Measurements from ENCODE around the gene NKG7. TPM values are rescaled to one million over a fixed set of nuclear protein-coding genes. Genes with fewer than 3 reads are reported as not detected.

Gene NKG7
- total and polyA plus RNA-seq, 11 donors = 1.0 to 31.2 (median 2.4) TPM; not detected in 2

- H3K4me3 ChIP-seq = no peak overlapping the region
- intact Hi-C loops (cut with DNase I) = no loop called here
- H3K27ac ChIP-seq = no peak overlapping the region
- peaks cover 0 to 6% (median 0%) of the 10 kb centered on the region in 9 donors for H3K36me3 ChIP-seq
- no peaks in the 10 kb centered on the region for H3K27me3 ChIP-seq
- peaks cover 0 to 27% (median 7%) of the 10 kb centered on the region in 12 donors for H3K4me1 ChIP-seq
- no peak for ATAC-seq
- 96 to 99% (median 97%) methylated on average over 4 of the region's 4 CpGs for WGBS, 4 donors
- no peaks in the 10 kb centered on the region for H3K9me3 ChIP-seq
- DNase-seq = no peak
- TF ChIP-seq POLR2A (IDR thresholded peaks at IDR 0.05) = no peak
- TF ChIP-seq CTCF (IDR thresholded peaks at IDR 0.05) = no peak
Observed at GRCh38 chr19:51359294-51359693, 13.2 kb downstream of the NKG7 start.

GRCh38 chr19:51357952-51358351 lies 14.5 kb downstream of the NKG7 start:
- Histone ChIP-seq H3K27me3 (no peaks in the 10 kb centered on the region), H3K4me1 (peaks cover 0 to 18% (median 2%) of the 10 kb centered on the region in 12 donors), H3K36me3 (peaks cover 0 to 6% (median under 1%) of the 10 kb centered on the region in 9 donors), H3K4me3 (no peak overlapping the region), H3K9me3 (no peaks in the 10 kb centered on the region), H3K27ac (no peak overlapping the region)
- TF ChIP-seq POLR2A (IDR thresholded peaks at IDR 0.05) = no peak
- no peak for TF ChIP-seq CTCF (IDR thresholded peaks at IDR 0.05)
- WGBS, 4 donors = 79 to 87% (median 84%) methylated on average over 7 of the region's 7 CpGs
- no peak for ATAC-seq
- intact Hi-C loops (cut with DNase I) = no loop called here
- DNase-seq = no peak

- Histone ChIP-seq H3K27me3 (no peaks in the 10 kb centered on the region), H3K4me3 (no peak overlapping the region), H3K9me3 (no peaks in the 10 kb centered on the region), H3K36me3 (peaks cover 0 to 23% (median 15%) of the 10 kb centered on the region in 9 donors), H3K4me1 (peaks cover 0 to 10% (median 0%) of the 10 kb centered on the region in 12 donors), H3K27ac (no peak overlapping the region)
- TF ChIP-seq CTCF (IDR thresholded peaks at IDR 0.05) (no peak), POLR2A (IDR thresholded peaks at IDR 0.05) (no peak)
- intact Hi-C loops (cut with DNase I) = no loop called here
- DNase-seq (no peak), ATAC-seq (no peak)
- WGBS, 4 donors = 96 to 98% (median 97%) methylated on average over 10 of the region's 10 CpGs
Observed at GRCh38 chr19:51356159-51356801, 16.2 kb downstream of the NKG7 start.

- ATAC-seq (no peak), DNase-seq (no peak)
- 43 to 69% (median 55%) methylated on average over 8 of the region's 8 CpGs for WGBS, 4 donors
- TF ChIP-seq POLR2A (IDR thresholded peaks at IDR 0.05) (no peak), CTCF (IDR thresholded peaks at IDR 0.05) (no peak)
- intact Hi-C loops (cut with DNase I) = no loop called here
- H3K27me3 ChIP-seq = no peaks in the 10 kb centered on the region
- H3K36me3 ChIP-seq = peaks cover 0 to 38% (median 31%) of the 10 kb centered on the region in 9 donors
- H3K4me1 ChIP-seq = peaks cover 0 to 10% (median 0%) of the 10 kb centered on the region in 12 donors
- no peaks in the 10 kb centered on the region for H3K9me3 ChIP-seq
- H3K27ac ChIP-seq = no peak overlapping the region
- H3K4me3 ChIP-seq = no peak overlapping the region
Observed at GRCh38 chr19:51354742-51355148, 17.7 kb downstream of the NKG7 start.
